ENCODE measurements around the gene CDC42BPB. TPM values are rescaled to one million over a fixed set of nuclear protein-coding genes. Genes with fewer than 3 reads are reported as not detected.
"Not testable (repeated sequence)": the region's sequence is repeated elsewhere in the genome, so short reads cannot be mapped to it uniquely, and the experiment has no call there.

Gene CDC42BPB
- total RNA-seq, 1 donor from 2014 or later = 147 TPM

DNA sequence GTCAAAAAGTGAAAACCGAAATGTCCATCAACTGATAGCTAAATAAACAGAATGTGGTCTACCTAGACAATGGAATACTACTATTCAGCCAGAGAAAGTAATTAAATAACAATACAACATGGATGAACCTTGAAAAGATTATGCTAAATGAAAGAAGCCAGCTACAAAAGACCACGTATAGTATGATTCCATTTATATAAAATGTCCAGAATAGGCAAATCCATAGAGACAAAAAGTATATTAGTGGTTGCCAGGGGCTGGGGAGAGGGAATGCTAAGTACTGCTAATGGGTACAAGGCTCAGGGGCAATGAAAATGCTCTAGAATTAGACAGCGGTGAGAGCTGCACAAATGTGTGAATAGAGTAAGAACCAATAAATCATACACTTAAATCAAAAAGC is 29.9 kb downstream of the CDC42BPB start:
- DNase-seq (ENCODE audit: low read depth) = no peak
- Histone ChIP-seq H3K27me3 (ENCODE audit: control insufficient read depth, insufficient read depth, low read length) (no peaks in the 10 kb centered on the region), H3K4me3 (ENCODE audit: low read depth, low read length) (no peak overlapping the region), H3K36me3 (ENCODE audit: control insufficient read depth, insufficient read depth, low read length) (no peaks in the 10 kb centered on the region)
- TF ChIP-seq, protein P1, sequence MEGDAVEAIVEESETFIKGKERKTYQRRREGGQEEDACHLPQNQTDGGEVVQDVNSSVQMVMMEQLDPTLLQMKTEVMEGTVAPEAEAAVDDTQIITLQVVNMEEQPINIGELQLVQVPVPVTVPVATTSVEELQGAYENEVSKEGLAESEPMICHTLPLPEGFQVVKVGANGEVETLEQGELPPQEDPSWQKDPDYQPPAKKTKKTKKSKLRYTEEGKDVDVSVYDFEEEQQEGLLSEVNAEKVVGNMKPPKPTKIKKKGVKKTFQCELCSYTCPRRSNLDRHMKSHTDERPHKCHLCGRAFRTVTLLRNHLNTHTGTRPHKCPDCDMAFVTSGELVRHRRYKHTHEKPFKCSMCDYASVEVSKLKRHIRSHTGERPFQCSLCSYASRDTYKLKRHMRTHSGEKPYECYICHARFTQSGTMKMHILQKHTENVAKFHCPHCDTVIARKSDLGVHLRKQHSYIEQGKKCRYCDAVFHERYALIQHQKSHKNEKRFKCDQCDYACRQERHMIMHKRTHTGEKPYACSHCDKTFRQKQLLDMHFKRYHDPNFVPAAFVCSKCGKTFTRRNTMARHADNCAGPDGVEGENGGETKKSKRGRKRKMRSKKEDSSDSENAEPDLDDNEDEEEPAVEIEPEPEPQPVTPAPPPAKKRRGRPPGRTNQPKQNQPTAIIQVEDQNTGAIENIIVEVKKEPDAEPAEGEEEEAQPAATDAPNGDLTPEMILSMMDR (IDR thresholded peaks at IDR 0.05; ENCODE audit: insufficient read depth, low read length, poor library complexity, severe bottlenecking) = no peak

DNA sequence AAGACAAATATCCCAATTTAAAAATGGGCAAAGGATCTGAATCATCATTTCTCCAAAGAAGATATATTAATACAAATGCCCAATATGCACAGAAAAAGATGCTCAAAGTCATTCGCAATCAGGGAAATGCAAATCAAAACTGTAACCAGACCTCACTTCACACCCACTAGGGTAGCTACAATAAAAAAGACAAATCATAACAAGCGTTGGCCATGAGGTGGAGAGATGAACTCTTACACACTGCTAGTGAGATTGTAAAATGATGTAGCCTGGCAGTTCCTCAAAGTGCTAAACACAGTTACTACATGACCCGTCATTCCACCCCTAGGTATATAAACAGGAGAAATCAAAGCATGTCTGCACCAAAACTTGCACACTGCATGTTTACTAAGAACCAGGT is 30.4 kb downstream of the CDC42BPB start:
- no peak for DNase-seq (ENCODE audit: low read depth)
- H3K36me3 ChIP-seq (ENCODE audit: control insufficient read depth, insufficient read depth, low read length) = no peaks in the 10 kb centered on the region
- no peak overlapping the region for H3K4me3 ChIP-seq (ENCODE audit: low read depth, low read length)
- H3K27me3 ChIP-seq (ENCODE audit: control insufficient read depth, insufficient read depth, low read length) = no peaks in the 10 kb centered on the region
- TF ChIP-seq, protein P1 (IDR thresholded peaks at IDR 0.05; ENCODE audit: insufficient read depth, low read length, poor library complexity, severe bottlenecking) = no peak

DNA sequence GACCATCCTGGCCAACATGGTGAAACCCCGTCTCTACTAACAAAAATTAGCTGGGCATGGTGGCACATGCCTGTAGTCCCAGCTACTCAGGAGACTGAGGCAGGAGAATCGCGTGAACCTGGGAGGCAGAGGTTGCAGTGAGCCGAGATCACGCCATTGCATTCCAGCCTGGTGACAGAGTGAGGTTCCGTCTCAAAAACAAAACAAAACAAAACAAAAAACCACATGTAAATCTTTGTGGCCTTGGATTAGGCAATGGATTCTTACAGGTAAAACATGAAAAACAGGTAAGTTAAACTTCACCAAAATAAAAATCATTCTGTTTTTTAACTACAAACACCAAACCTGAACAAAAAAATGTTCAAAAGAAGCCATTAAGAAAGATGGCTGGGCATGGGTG is 31.2 kb downstream of the CDC42BPB start:
- H3K36me3 ChIP-seq (ENCODE audit: control insufficient read depth, insufficient read depth, low read length); H3K27me3 ChIP-seq (ENCODE audit: control insufficient read depth, insufficient read depth, low read length); H3K4me3 ChIP-seq (ENCODE audit: low read depth, low read length); DNase-seq (ENCODE audit: low read depth): not testable (repeated sequence)

DNA sequence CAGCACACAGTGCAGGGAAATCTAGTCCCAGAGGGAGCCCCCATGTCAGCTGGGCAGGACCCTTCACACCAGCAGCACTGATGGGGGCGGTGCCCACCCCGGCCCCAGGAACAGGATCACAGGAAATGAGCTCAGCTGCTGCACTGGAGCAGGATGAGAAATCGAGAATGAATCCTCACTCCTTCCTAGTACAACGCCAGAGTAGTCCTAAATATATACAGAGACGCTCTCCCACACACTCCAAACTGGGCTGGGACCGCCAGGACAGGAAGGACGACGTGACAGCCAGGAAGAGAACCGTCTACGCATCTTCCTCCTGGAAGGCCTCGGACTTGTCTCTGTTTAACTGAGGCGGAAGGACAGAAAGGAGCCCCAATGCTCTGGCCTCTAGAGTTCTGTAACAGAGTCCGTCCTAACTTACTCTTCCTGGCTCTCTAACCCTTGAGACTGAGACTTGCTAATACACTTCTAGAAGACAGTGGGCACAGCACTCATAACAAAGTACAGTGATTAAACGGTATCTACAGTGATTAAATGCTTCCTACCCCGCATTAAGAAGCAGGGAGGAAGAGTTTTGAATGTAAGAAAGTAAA is 33.4 kb downstream of the CDC42BPB start:
- no peak for DNase-seq (ENCODE audit: low read depth)
- H3K4me3 ChIP-seq (ENCODE audit: low read depth, low read length) = no peak overlapping the region
- TF ChIP-seq, protein P1 (IDR thresholded peaks at IDR 0.05; ENCODE audit: insufficient read depth, low read length, poor library complexity, severe bottlenecking) = no peak
- H3K36me3 ChIP-seq (ENCODE audit: control insufficient read depth, insufficient read depth, low read length) = no peaks in the 10 kb centered on the region
- H3K27me3 ChIP-seq (ENCODE audit: control insufficient read depth, insufficient read depth, low read length) = no peaks in the 10 kb centered on the region

DNA sequence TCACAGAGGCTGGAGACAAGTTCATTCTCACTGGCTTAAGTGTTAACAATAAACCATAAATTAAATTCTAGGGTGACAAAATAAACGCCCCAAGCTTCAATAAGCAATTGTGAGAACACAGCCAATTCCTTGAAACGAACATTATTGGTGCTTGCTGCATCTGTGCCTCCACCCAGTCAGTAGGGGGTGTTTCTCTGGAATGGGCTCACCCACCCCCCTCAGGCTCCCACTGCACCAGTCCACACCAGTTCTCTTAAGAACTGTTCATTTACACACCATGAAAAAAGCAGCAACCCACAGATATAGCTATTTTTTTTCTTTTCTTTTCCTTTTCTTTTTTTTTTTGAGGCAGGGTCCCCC is 34.7 kb downstream of the CDC42BPB start:
- DNase-seq (ENCODE audit: low read depth) = no peak

DNA sequence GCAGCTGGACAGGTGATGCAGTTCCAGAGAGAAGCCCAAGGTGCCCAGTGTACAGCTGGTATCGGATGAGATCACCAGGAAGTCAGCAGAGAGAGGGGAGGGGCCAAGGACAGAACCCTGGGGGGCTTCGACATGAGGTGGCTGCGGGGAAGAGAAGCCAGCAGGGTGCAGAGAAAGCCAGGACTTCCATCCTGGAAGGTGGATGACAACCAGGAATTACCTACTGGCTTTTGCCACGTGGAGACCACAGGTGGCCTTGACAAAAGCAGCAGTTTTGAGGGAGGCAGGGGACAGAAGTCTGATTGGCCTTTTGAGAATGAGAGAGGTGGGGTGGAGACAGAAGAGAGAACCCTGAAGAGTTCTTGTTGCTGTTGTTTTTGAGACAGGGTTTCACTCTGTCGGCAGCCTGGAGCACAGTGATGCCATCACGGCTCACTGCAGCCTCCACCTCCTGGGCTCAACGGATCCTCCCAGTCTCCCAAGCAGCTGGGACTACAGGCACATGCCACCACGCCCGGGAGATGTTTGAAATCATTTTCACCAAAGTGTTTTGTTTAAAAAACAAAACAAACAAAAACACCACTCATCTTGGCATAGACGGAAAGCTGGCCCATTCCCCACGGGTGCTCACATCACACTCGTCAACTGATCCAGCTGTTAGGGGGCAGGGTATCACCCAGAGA is 35.2 kb downstream of the CDC42BPB start:
- no peak overlapping the region for H3K4me3 ChIP-seq (ENCODE audit: low read depth, low read length)
- DNase-seq (ENCODE audit: low read depth) = no peak
- no peaks in the 10 kb centered on the region for H3K36me3 ChIP-seq (ENCODE audit: control insufficient read depth, insufficient read depth, low read length)
- TF ChIP-seq, protein P1 (IDR thresholded peaks at IDR 0.05; ENCODE audit: insufficient read depth, low read length, poor library complexity, severe bottlenecking) = no peak
- no peaks in the 10 kb centered on the region for H3K27me3 ChIP-seq (ENCODE audit: control insufficient read depth, insufficient read depth, low read length)

More for the DNA sequence above, 34.7 kb downstream of the CDC42BPB start:
- Histone ChIP-seq H3K4me3 (ENCODE audit: low read depth, low read length) (no peak overlapping the region), H3K27me3 (ENCODE audit: control insufficient read depth, insufficient read depth, low read length) (no peaks in the 10 kb centered on the region), H3K36me3 (ENCODE audit: control insufficient read depth, insufficient read depth, low read length) (no peaks in the 10 kb centered on the region)
- TF ChIP-seq, protein P1 (IDR thresholded peaks at IDR 0.05; ENCODE audit: insufficient read depth, low read length, poor library complexity, severe bottlenecking) = peak; percentile 19
